Liver (tissue), 9 donors: ENCODE results near the gene IPO8. TPM values are rescaled to one million over a fixed set of nuclear protein-coding genes. Genes with fewer than 3 reads are reported as not detected.

Experiments
- DNase-seq: peaks from one replicate; pipeline ENCODE4 v3.0.0-alpha.2; 2017; ENCODE audit warnings: low spot score
- H3K27ac ChIP-seq, 2 donors: one replicate each; pipeline ENCODE4 v1.7.0; 2013; ENCODE audit warnings: inconsistent platforms in 2 of 2, low read length in 2 of 2, control low read depth in 1 of 2, low read depth in 1 of 2, mild to moderate bottlenecking in 1 of 2
- H3K27me3 ChIP-seq, 4 donors: one replicate each; pipeline versions ENCODE4 v1.6.1 to v1.7.0; 2013; ENCODE audit warnings: low read length in 3 of 4, inconsistent platforms in 1 of 4, mild to moderate bottlenecking in 1 of 4, moderate library complexity in 1 of 4; ENCODE audit not compliant: control insufficient read depth in 4 of 4, insufficient read depth in 4 of 4
- H3K36me3 ChIP-seq, 4 donors: one replicate each; pipeline versions ENCODE4 v1.6.1 to v1.7.0; 2013; ENCODE audit warnings: low read length in 3 of 4, mild to moderate bottlenecking in 3 of 4, low read depth in 1 of 4, moderate library complexity in 1 of 4; ENCODE audit not compliant: control insufficient read depth in 4 of 4, insufficient read depth in 3 of 4
- H3K4me1 ChIP-seq, 4 donors: one replicate each; pipeline versions ENCODE4 v1.6.1 to v1.7.0; 2013; ENCODE audit warnings: low read length in 3 of 4, mild to moderate bottlenecking in 3 of 4, moderate library complexity in 1 of 4; ENCODE audit not compliant: control insufficient read depth in 4 of 4, insufficient read depth in 4 of 4
- H3K4me3 ChIP-seq, 3 donors: one replicate each; pipeline versions ENCODE4 v1.6.1 to v1.7.0; 2013; ENCODE audit warnings: low read length in 3 of 3, control low read depth in 1 of 3, low read depth in 1 of 3, mild to moderate bottlenecking in 1 of 3
- H3K9ac ChIP-seq, 2 donors: one replicate each; pipeline ENCODE4 v1.7.0; 2013; ENCODE audit warnings: low read length in 2 of 2, mild to moderate bottlenecking in 2 of 2, moderate library complexity in 2 of 2, control low read depth in 1 of 2, low read depth in 1 of 2
- H3K9me3 ChIP-seq, 4 donors: one replicate each; pipeline versions ENCODE4 v1.6.1 to v1.7.0; 2013; ENCODE audit warnings: low read length in 3 of 4; ENCODE audit not compliant: control insufficient read depth in 4 of 4
- GABPA ChIP-seq, 2 donors: IDR thresholded peaks in 1 of 2; conservative IDR thresholded peaks in 1 of 2; 2 replicates each; pipeline ENCODE4 v1.6.1; 2016; ENCODE audit warnings: antibody characterized with exemption in 2 of 2, mild to moderate bottlenecking in 1 of 2, moderate library complexity in 1 of 2
- HNF4G ChIP-seq: IDR thresholded peaks from 2 replicates; pipeline ENCODE4 v1.6.1; 2016; ENCODE audit warnings: antibody characterized with exemption
- MAX ChIP-seq: IDR thresholded peaks from 2 replicates; pipeline ENCODE4 v1.6.1; 2016; ENCODE audit warnings: antibody characterized with exemption
- NR2F2 ChIP-seq: IDR thresholded peaks from 2 replicates; pipeline ENCODE4 v1.6.1; 2016; ENCODE audit warnings: antibody characterized with exemption
- RXRA ChIP-seq, 2 donors: IDR thresholded peaks; 2 replicates each; pipeline ENCODE4 v1.6.1; 2017 to 2018; ENCODE audit warnings: antibody characterized with exemption in 2 of 2, mild to moderate bottlenecking in 1 of 2
- TAF1 ChIP-seq: conservative IDR thresholded peaks from 2 replicates; pipeline ENCODE4 v1.6.1; 2016; ENCODE audit warnings: antibody characterized with exemption, mild to moderate bottlenecking
- YY1 ChIP-seq: IDR thresholded peaks from 2 replicates; pipeline ENCODE4 v1.6.1; 2016; ENCODE audit warnings: antibody characterized with exemption, mild to moderate bottlenecking
- WGBS: extraction: QIAGEN DNeasy Blood & Tissue Kit; methylation state at CpG from one replicate; pipeline ENCODE4 v1.1.7; 2013; 5-methylcytosine and 5-hydroxymethylcytosine counted together
- polyA plus RNA-seq, 2 donors: library from polyadenylated mRNA; stranded (reverse) in 1 of 2; unstranded in 1 of 2; fragments of 200-250 nt in 1 of 2; fragments of >200 nt in 1 of 2; fragmentation: Nextera tagmentation in 1 of 2; extraction: Ambion mirVana in 1 of 2; gene quantifications; one replicate each; pipeline versions ENCODE4 v1.2.1 to v1.2.3, GENCODE V29; 2013 to 2015
- total RNA-seq, 2 donors: library from RNA; depleted of rRNA; stranded (reverse); fragments of >200 nt; gene quantifications; one replicate each; pipeline ENCODE4 v1.2.3, GENCODE V29; 2014
- TF ChIP-seq, protein P1 (sequence below): fragments of 150-350 bp; IDR thresholded peaks from 2 replicates; pipeline ENCODE4 v1.5.1; 2017; ENCODE audit warnings: improper control_type of control experiment, low read depth, low read length; ENCODE audit not compliant: missing input control
- TF ChIP-seq, protein P2 (sequence below): IDR thresholded peaks from 2 replicates; pipeline ENCODE4 v1.6.1; 2016; ENCODE audit warnings: antibody characterized with exemption
- donor health status: healthy.
- donor health status: healthy.
- donor health status: healthy.
- donor health status: healthy.
- donor health status: healthy.

The IPO8 gene
- total and polyA plus RNA-seq, 4 donors, result 8.0 to 33.0 (median 18.4) TPM

DNA sequence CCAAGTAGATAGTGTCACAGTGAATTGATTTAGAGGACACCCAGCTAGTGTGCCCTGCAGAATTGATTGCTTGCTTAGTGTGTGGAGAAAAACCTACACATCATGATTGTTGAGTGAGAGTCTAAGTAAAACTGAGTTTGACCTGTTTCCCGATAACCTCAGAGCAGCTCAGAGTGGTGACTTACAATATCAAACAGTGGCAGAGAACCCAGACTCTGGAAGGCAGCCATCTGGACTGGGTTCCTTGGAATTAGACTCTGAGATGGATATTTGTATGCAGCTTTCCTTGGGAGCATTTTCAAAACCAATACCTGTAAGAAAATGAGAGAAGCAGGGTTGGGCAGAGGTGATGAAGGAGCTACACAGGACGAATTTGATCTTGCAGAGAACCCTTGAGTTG lies 109.8 kb downstream of the IPO8 start:
- Histone ChIP-seq H3K4me3 (no peak overlapping the region), H3K4me1 (no peaks in the 10 kb centered on the region), H3K9ac (no peak overlapping the region), H3K9me3 (no peaks in the 10 kb centered on the region), H3K27ac (no peak overlapping the region), H3K36me3 (no peaks in the 10 kb centered on the region), H3K27me3 (no peaks in the 10 kb centered on the region)
- WGBS, result 84% methylated on average over 2 of the region's 2 CpGs
- TF ChIP-seq, protein P1, sequence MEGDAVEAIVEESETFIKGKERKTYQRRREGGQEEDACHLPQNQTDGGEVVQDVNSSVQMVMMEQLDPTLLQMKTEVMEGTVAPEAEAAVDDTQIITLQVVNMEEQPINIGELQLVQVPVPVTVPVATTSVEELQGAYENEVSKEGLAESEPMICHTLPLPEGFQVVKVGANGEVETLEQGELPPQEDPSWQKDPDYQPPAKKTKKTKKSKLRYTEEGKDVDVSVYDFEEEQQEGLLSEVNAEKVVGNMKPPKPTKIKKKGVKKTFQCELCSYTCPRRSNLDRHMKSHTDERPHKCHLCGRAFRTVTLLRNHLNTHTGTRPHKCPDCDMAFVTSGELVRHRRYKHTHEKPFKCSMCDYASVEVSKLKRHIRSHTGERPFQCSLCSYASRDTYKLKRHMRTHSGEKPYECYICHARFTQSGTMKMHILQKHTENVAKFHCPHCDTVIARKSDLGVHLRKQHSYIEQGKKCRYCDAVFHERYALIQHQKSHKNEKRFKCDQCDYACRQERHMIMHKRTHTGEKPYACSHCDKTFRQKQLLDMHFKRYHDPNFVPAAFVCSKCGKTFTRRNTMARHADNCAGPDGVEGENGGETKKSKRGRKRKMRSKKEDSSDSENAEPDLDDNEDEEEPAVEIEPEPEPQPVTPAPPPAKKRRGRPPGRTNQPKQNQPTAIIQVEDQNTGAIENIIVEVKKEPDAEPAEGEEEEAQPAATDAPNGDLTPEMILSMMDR, result no peak
- TF ChIP-seq NR2F2, result no peak
- no peak for TF ChIP-seq GABPA (IDR thresholded peaks at IDR 0.05 in 1 of 2, conservative IDR thresholded peaks at IDR 0.05 in 1 of 2)
- no peak for DNase-seq

DNA sequence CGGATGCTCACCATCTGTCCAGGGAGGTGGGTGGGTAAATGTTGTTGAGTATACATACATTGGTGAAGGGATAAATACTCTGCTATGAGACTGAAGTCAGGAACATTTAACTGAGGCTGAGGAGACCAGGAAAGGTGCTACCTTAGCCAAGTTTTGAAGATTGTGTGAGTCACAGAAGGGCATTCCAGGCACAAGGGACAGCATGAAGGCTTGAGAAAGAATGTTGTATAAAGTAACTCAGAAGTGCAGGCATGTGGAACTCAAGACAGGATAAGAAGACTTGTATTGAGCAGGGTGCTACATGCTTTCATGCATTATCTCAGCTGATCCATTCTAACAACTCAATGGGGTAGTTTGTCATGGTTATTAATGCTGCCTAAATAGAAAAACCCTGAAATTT lies 112.7 kb downstream of the IPO8 start:
- Histone ChIP-seq H3K27me3 (no peaks in the 10 kb centered on the region), H3K4me1 (no peaks in the 10 kb centered on the region), H3K36me3 (no peaks in the 10 kb centered on the region), H3K9me3 (no peaks in the 10 kb centered on the region), H3K4me3 (no peak overlapping the region), H3K27ac (no peak overlapping the region), H3K9ac (no peak overlapping the region)
- DNase-seq, result no peak
- 98% methylated on average over 1 of the region's 1 CpG for WGBS
- TF ChIP-seq, protein P1, result no peak
- TF ChIP-seq TAF1, result no peak
- no peak for TF ChIP-seq YY1
- no peak for TF ChIP-seq HNF4G
- TF ChIP-seq MAX, result no peak
- TF ChIP-seq, protein P2, sequence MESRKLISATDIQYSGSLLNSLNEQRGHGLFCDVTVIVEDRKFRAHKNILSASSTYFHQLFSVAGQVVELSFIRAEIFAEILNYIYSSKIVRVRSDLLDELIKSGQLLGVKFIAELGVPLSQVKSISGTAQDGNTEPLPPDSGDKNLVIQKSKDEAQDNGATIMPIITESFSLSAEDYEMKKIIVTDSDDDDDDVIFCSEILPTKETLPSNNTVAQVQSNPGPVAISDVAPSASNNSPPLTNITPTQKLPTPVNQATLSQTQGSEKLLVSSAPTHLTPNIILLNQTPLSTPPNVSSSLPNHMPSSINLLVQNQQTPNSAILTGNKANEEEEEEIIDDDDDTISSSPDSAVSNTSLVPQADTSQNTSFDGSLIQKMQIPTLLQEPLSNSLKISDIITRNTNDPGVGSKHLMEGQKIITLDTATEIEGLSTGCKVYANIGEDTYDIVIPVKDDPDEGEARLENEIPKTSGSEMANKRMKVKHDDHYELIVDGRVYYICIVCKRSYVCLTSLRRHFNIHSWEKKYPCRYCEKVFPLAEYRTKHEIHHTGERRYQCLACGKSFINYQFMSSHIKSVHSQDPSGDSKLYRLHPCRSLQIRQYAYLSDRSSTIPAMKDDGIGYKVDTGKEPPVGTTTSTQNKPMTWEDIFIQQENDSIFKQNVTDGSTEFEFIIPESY, result no peak

- no peak for TF ChIP-seq RXRA (IDR thresholded peaks at IDR 0.05)
- no peaks in the 10 kb centered on the region for H3K4me1 ChIP-seq
- H3K36me3 ChIP-seq, result no peaks in the 10 kb centered on the region
- H3K27me3 ChIP-seq, result no peaks in the 10 kb centered on the region
- DNase-seq, result no peak
- H3K4me3 ChIP-seq, result no peak overlapping the region
- no peak overlapping the region for H3K9ac ChIP-seq
- H3K27ac ChIP-seq, result no peak overlapping the region
- 90% methylated on average over 2 of the region's 2 CpGs for WGBS
- H3K9me3 ChIP-seq, result no peaks in the 10 kb centered on the region
Observed at GRCh38 chr12:30580344-30580743, 115.3 kb downstream of the IPO8 start.

Other genes with a start within 250 kb of the IPO8 start
- 10 to 100 TPM; 13.5 to 14.8 TPM for gene CAPRIN2, start 59.1 kb upstream of the IPO8 start, total RNA-seq
- 1 to 10 TPM; 4.6 to 5.3 TPM for gene CAPRIN2, start 59.1 kb upstream of the IPO8 start, polyA plus RNA-seq
- gene TSPAN11, start 230.9 kb upstream of the IPO8 start, total RNA-seq, result 1 to 10 TPM in 1 of 2 donors, under 1 TPM in 1; 0.33 to 1.2 TPM
- gene TSPAN11, start 230.9 kb upstream of the IPO8 start, polyA plus RNA-seq, result under 1 TPM; 0.13 to 0.54 TPM